ENCODE results near the gene HFM1. TPM values are rescaled to one million over a fixed set of nuclear protein-coding genes. Genes with fewer than 3 reads are reported as not detected.

HFM1 gene
- total RNA-seq, 1 experiment from 2014 or later = 0.39 TPM

DNA sequence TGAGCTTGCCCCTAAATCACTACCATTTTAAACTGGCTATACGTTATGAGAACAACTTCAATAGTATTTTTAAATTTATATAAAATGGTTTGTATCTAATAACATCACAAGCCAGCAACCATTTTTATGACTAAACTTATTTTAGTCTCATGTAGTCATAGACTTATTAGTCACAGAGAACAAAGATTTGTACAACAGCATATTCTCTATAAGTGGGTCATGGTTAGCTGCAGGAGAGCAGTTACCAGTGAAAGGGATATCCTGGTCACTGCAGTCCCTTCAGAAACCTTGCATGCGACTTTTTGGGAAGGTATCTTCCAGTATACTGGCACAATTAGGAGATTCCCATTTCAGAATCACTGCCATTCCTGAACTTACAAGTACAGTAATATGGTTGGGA is 90.0 kb downstream of the HFM1 start:
- Histone ChIP-seq H3K9me3 (ENCODE audit: control insufficient read depth, insufficient read depth, low read depth, low read length) (no peaks in the 10 kb centered on the region), H3K36me3 (ENCODE audit: control insufficient read depth, insufficient read depth, low read length) (no peaks in the 10 kb centered on the region), H3K4me3 (ENCODE audit: low read depth in 2 of 2, low read length in 2 of 2) (no peak overlapping the region), H3K27me3 (ENCODE audit: control insufficient read depth, insufficient read depth, low read length) (no peaks in the 10 kb centered on the region; the same call in 1 of the 2 replicates), H3K27ac (ENCODE audit: low read length) (no peak overlapping the region), H3K4me1 (ENCODE audit: control insufficient read depth, insufficient read depth, low read length) (no peaks in the 10 kb centered on the region)
- in situ Hi-C loops (cut with HindIII; ENCODE audit: low pct_unique_long_range_greater_than_20kb, low sequenced_read_pairs) = no loop called here
- no peak for ATAC-seq
- TF ChIP-seq, protein P1, sequence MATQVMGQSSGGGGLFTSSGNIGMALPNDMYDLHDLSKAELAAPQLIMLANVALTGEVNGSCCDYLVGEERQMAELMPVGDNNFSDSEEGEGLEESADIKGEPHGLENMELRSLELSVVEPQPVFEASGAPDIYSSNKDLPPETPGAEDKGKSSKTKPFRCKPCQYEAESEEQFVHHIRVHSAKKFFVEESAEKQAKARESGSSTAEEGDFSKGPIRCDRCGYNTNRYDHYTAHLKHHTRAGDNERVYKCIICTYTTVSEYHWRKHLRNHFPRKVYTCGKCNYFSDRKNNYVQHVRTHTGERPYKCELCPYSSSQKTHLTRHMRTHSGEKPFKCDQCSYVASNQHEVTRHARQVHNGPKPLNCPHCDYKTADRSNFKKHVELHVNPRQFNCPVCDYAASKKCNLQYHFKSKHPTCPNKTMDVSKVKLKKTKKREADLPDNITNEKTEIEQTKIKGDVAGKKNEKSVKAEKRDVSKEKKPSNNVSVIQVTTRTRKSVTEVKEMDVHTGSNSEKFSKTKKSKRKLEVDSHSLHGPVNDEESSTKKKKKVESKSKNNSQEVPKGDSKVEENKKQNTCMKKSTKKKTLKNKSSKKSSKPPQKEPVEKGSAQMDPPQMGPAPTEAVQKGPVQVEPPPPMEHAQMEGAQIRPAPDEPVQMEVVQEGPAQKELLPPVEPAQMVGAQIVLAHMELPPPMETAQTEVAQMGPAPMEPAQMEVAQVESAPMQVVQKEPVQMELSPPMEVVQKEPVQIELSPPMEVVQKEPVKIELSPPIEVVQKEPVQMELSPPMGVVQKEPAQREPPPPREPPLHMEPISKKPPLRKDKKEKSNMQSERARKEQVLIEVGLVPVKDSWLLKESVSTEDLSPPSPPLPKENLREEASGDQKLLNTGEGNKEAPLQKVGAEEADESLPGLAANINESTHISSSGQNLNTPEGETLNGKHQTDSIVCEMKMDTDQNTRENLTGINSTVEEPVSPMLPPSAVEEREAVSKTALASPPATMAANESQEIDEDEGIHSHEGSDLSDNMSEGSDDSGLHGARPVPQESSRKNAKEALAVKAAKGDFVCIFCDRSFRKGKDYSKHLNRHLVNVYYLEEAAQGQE (IDR thresholded peaks at IDR 0.05; ENCODE audit: insufficient read depth in 1 of 2, low read depth in 2 of 2, low read length in 1 of 2) = no peak
- no peak for TF ChIP-seq POLR2AphosphoS5 (IDR thresholded peaks at IDR 0.05; ENCODE audit: low read depth, low read length)
- no peak for TF ChIP-seq SIN3A (IDR thresholded peaks at IDR 0.05; ENCODE audit: borderline replicate concordance, insufficient read depth, low read depth, low read length)
- TF ChIP-seq TCF7L2 (IDR thresholded peaks at IDR 0.05; ENCODE audit: low read depth, low read length) = no peak
- TF ChIP-seq, protein P2, sequence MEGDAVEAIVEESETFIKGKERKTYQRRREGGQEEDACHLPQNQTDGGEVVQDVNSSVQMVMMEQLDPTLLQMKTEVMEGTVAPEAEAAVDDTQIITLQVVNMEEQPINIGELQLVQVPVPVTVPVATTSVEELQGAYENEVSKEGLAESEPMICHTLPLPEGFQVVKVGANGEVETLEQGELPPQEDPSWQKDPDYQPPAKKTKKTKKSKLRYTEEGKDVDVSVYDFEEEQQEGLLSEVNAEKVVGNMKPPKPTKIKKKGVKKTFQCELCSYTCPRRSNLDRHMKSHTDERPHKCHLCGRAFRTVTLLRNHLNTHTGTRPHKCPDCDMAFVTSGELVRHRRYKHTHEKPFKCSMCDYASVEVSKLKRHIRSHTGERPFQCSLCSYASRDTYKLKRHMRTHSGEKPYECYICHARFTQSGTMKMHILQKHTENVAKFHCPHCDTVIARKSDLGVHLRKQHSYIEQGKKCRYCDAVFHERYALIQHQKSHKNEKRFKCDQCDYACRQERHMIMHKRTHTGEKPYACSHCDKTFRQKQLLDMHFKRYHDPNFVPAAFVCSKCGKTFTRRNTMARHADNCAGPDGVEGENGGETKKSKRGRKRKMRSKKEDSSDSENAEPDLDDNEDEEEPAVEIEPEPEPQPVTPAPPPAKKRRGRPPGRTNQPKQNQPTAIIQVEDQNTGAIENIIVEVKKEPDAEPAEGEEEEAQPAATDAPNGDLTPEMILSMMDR (IDR thresholded peaks at IDR 0.05) = no peak
- DNase-seq (ENCODE audit: low read depth, low spot score) = no peak
- intact Hi-C loops (cut with micrococcal nuclease; ENCODE audit: unreplicated experiment) = no loop called here
- BruUV-seq (replicated peaks) = no TSS peak
- POLR2A ChIA-PET = no interaction called here
- CTCF ChIA-PET = no interaction called here

DNA sequence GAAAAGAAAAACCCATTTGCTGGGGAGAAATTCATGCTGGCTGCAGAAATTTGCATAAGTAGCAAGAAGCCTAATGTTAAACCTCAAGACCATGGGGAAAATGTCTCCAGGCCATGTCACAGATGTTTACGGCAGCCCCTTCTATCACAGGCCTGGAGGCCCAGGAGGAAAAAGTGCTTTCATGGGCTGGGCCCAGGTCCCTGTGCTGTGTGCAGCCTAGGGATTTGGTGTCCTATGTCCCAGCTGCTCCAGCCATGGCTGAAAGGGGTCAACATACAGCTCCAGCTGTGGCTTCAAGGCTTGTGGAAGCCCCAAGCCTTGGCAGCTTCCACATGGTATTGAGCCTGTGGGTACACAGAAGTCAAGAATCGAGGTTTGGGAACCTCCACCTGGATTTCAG is 93.0 kb downstream of the HFM1 start:
- no TSS peak for BruUV-seq (replicated peaks)
- ATAC-seq (no peak), DNase-seq (ENCODE audit: low read depth, low spot score) (no peak)
- ChIA-PET POLR2A (no interaction called here), CTCF (no interaction called here)
- H3K4me1 ChIP-seq (ENCODE audit: control insufficient read depth, insufficient read depth, low read length) = no peaks in the 10 kb centered on the region
- H3K36me3 ChIP-seq (ENCODE audit: control insufficient read depth, insufficient read depth, low read length) = no peaks in the 10 kb centered on the region
- TF ChIP-seq POLR2AphosphoS5 (IDR thresholded peaks at IDR 0.05; ENCODE audit: low read depth, low read length) = no peak
- TF ChIP-seq, protein P1 (IDR thresholded peaks at IDR 0.05; ENCODE audit: insufficient read depth in 1 of 2, low read depth in 2 of 2, low read length in 1 of 2) = no peak
- TF ChIP-seq, protein P2 (IDR thresholded peaks at IDR 0.05) = no peak
- no peak for TF ChIP-seq TCF7L2 (IDR thresholded peaks at IDR 0.05; ENCODE audit: low read depth, low read length)
- no peak for TF ChIP-seq SIN3A (IDR thresholded peaks at IDR 0.05; ENCODE audit: borderline replicate concordance, insufficient read depth, low read depth, low read length)
- peaks cover 9% of the 10 kb centered on the region; the same call in 1 of the 2 replicates for H3K9me3 ChIP-seq (ENCODE audit: control insufficient read depth, insufficient read depth, low read depth, low read length)
- H3K27ac ChIP-seq (ENCODE audit: low read length) = no peak overlapping the region
- no peak overlapping the region for H3K4me3 ChIP-seq (ENCODE audit: low read depth in 2 of 2, low read length in 2 of 2)
- H3K27me3 ChIP-seq (ENCODE audit: control insufficient read depth, insufficient read depth, low read length) = no peaks in the 10 kb centered on the region
- in situ Hi-C loops (cut with HindIII; ENCODE audit: low pct_unique_long_range_greater_than_20kb, low sequenced_read_pairs) (no loop called here), intact Hi-C loops (cut with micrococcal nuclease; ENCODE audit: unreplicated experiment) (no loop called here)
